Measurements from ENCODE around the gene GALNT17. TPM values are rescaled to one million over a fixed set of nuclear protein-coding genes. Genes with fewer than 3 reads are reported as not detected.

GALNT17 gene
- total RNA-seq, 1 donor from 2014 or later, result 2.7 TPM

DNA sequence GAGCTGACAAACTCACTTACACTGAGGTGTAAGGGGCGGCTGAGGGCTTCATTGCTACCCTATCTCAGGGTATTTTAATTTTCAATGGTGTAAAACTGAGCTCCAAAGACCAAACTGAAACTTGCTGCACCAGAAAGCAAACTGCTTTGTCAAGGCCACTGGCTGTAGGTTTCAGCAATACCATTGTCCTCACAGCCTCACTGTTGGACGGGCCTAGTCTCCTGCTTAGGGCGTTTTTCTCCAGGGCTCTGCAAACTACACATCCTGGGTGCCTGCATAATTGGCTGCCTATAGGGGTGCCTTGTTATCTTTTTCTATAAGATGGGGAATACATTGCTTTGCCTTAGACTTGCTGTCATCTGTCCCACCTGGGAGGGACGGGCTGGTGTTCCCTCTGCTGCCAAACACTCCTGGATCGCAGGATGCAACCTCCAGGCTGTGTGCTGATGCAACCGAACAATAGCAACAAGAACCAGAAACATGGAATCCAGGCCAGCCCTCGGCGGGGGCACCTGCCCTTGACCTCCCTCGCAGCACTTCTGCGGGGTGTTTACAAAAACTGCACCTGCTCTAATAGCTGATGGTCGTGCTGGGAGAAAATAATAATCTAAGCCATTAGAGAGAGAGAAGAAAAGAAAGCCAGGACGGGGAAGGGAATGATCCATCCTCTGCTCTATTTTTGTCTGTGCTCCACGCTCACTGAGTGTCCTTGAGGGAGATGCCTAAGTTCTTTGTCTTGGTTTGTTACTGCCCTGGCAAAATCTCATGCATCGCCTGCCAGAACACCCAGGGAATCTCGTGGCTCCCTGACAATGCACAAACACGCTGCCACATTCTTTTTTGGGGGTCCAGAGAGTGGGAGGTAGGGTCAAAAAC, 104.5 kb downstream of the GALNT17 start:
- peaks cover 22% of the 10 kb centered on the region for H3K4me1 Mint-ChIP-seq

DNA sequence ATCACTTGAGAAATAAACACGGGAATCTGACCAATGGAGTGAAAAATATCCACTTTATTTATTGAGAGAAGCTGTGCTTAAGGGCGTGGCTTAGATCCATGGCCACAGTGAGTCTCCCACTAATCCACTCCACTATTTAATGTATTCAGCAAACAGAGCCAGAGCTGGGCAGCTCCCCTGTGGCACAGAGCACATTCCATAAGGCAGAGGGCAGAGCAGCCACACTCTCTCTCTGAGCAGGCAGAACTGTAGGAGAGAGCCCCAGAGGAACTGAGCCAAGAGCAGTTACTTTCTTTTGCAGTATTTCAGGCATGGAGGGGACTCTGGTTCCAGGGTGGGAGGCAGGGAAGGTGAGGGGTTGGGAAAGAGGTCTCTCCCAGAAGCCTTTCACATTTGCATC, 106.0 kb downstream of the GALNT17 start:
- Mint-ChIP-seq H3K9me3 (no peaks in the 10 kb centered on the region), H3K36me3 (no peaks in the 10 kb centered on the region), H3K27ac (peak overlapping the region; percentile 39), H3K27me3 (ENCODE audit: low read depth) (peaks cover 8% of the 10 kb centered on the region), H3K4me1 (peaks cover 22% of the 10 kb centered on the region), H3K4me3 (no peak overlapping the region)
- no peak for DNase-seq (ENCODE audit: low spot score in 2 of 2, unreplicated experiment in 2 of 2)
- TF ChIP-seq, protein P1, sequence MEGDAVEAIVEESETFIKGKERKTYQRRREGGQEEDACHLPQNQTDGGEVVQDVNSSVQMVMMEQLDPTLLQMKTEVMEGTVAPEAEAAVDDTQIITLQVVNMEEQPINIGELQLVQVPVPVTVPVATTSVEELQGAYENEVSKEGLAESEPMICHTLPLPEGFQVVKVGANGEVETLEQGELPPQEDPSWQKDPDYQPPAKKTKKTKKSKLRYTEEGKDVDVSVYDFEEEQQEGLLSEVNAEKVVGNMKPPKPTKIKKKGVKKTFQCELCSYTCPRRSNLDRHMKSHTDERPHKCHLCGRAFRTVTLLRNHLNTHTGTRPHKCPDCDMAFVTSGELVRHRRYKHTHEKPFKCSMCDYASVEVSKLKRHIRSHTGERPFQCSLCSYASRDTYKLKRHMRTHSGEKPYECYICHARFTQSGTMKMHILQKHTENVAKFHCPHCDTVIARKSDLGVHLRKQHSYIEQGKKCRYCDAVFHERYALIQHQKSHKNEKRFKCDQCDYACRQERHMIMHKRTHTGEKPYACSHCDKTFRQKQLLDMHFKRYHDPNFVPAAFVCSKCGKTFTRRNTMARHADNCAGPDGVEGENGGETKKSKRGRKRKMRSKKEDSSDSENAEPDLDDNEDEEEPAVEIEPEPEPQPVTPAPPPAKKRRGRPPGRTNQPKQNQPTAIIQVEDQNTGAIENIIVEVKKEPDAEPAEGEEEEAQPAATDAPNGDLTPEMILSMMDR (IDR thresholded peaks at IDR 0.05; ENCODE audit: unreplicated experiment), result no peak

More for the DNA sequence above, 104.5 kb downstream of the GALNT17 start:
- DNase-seq (ENCODE audit: low spot score in 2 of 2, unreplicated experiment in 2 of 2), result no peak
- Mint-ChIP-seq H3K36me3 (no peaks in the 10 kb centered on the region), H3K27ac (no peak overlapping the region), H3K27me3 (ENCODE audit: low read depth) (peaks cover 9% of the 10 kb centered on the region), H3K9me3 (peaks cover 5% of the 10 kb centered on the region), H3K4me3 (no peak overlapping the region)
- TF ChIP-seq, protein P1 (IDR thresholded peaks at IDR 0.05; ENCODE audit: unreplicated experiment), result no peak

DNA sequence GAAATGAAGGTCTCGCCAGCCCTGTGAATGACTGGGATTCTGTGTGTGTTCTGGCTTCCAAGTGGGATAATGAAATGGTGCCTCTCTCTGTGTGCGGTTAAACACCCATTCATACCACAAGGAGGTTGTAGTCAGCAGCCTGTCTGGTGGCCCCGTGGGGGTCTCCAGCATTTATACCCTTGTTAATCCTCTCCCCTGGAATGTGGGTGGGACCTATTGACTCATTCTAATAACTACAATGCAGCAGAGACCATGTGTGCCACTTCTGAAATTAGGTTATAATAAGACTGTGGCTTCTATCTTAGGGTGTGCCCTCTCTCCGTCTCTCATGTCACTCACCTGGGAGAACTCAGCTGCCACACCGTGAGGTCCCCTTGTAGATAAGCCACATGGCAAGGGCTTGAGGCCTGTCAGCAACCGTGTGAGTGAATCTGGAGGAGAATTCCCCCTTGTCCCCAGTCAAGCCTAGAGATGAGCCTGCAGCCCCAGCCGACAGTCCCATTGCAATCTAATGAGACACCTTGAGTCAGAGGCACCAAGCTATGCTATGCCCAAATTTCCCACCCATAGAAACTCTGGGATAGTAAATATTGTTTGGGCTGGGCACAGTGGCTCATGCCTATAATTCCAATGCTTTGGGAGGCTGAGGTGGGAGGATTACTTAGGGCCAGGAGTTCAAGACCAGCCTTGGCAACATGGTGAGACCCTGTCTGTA, 106.8 kb downstream of the GALNT17 start:
- H3K27ac Mint-ChIP-seq, result no peak overlapping the region
- DNase-seq (ENCODE audit: low spot score in 2 of 2, unreplicated experiment in 2 of 2), result no peak

DNA sequence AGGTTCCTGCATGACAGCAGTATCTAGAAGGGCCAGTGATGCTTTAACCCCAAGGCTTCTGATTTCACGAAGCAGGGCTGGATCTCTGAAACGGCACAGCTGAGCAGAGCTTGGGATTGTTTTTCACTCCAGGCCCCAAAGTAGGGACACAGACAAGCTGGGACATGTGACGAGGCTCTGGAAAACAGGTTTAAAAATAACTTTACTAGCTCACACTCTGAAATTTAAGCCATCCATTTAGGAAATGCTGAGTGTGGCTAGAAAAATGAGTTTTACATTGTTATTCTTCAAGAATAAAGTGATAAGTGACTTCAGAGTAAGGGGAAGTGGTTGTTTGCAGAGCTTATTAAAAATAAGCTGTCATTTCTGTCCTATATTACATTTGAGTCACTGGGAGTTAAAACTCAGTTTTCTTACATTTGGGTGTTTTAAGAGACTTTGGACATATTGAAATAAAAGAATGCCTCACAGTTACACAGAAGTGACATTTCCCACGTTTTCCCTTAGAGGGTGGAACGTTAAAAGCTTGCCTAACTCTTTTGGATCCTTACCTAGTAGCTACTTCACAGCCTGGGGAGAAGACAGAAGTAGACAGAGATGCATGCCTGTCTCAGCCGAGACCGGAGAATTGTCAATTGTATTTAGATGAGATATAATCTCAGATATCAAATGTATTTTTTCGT, 107.8 kb downstream of the GALNT17 start:
- Mint-ChIP-seq H3K4me3 (no peak overlapping the region), H3K27ac (peak overlapping the region; percentile 47), H3K36me3 (no peaks in the 10 kb centered on the region), H3K9me3 (no peaks in the 10 kb centered on the region), H3K27me3 (ENCODE audit: low read depth) (no peaks in the 10 kb centered on the region), H3K4me1 (peaks cover 32% of the 10 kb centered on the region)
- DNase-seq (ENCODE audit: low spot score in 2 of 2, unreplicated experiment in 2 of 2), result no peak
- TF ChIP-seq, protein P1 (IDR thresholded peaks at IDR 0.05; ENCODE audit: unreplicated experiment), result no peak

More for the DNA sequence above, 106.8 kb downstream of the GALNT17 start:
- Mint-ChIP-seq H3K36me3 (no peaks in the 10 kb centered on the region), H3K27me3 (ENCODE audit: low read depth) (peaks cover 2% of the 10 kb centered on the region), H3K4me3 (no peak overlapping the region), H3K9me3 (no peaks in the 10 kb centered on the region), H3K4me1 (peaks cover 25% of the 10 kb centered on the region)
- TF ChIP-seq, protein P1 (IDR thresholded peaks at IDR 0.05; ENCODE audit: unreplicated experiment), result no peak

DNA sequence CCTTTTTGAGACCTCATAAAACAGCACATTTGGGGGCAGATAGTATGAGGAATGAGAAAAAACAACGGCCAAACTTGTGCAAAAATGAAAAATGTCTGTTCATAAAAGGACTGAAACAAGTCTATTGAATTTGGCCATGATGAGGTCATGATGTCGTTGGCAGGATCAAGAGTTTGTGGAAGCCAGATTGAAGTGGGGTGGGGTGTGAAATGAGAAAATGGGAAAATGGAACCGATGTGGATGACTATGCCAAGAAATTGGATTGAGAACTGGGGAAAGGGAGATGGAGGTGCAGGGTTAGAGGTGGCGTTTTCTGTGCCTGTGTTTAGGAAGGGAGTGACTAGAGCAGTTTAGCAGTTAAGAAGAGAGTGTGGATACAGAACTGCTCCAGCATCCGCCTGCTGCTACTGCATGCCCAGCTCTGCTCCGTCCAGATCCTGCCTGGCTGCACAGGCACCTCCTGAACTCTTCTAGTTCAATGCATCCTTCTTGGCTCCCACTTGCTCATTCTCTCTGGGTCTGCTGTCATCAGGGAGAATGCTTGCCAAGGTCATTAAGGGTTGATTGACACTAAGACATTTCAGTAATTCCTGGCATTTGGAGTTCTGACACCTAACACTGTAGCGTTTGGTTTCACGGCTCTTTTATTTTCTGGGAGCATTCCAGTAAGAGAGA, 111.9 kb downstream of the GALNT17 start:
- no peaks in the 10 kb centered on the region for H3K36me3 Mint-ChIP-seq
- H3K9me3 Mint-ChIP-seq, result no peaks in the 10 kb centered on the region
- TF ChIP-seq, protein P1 (IDR thresholded peaks at IDR 0.05; ENCODE audit: unreplicated experiment), result no peak
- no peaks in the 10 kb centered on the region for H3K27me3 Mint-ChIP-seq (ENCODE audit: low read depth)
- H3K27ac Mint-ChIP-seq, result no peak overlapping the region
- no peak for DNase-seq (ENCODE audit: low spot score in 2 of 2, unreplicated experiment in 2 of 2)
- no peak overlapping the region for H3K4me3 Mint-ChIP-seq
- H3K4me1 Mint-ChIP-seq, result peaks cover 22% of the 10 kb centered on the region
